Trophoblast cell (in vitro differentiated cells and primary cell): ENCODE results near the gene NHLRC4.

Experiments
- DNase-seq, 2 donors: peaks; one replicate each; pipeline ENCODE4 v3.0.0-alpha.2; 2016
- H2AFZ ChIP-seq: 2 replicates; pipeline ENCODE4 v1.6.1; 2013; ENCODE audit warnings: low read length, moderate library complexity, mild to moderate bottlenecking; ENCODE audit not compliant: insufficient read depth, poor library complexity
- H2AK5ac ChIP-seq: 2 replicates; pipeline ENCODE4 v1.6.1; 2013; ENCODE audit warnings: mild to moderate bottlenecking, low read length
- H2BK120ac ChIP-seq: 2 replicates; pipeline ENCODE4 v1.6.1; 2013; ENCODE audit warnings: low read length, mild to moderate bottlenecking, moderate library complexity; ENCODE audit not compliant: insufficient read depth, poor library complexity
- H2BK12ac ChIP-seq: 2 replicates; pipeline ENCODE4 v1.6.1; 2013; ENCODE audit warnings: mild to moderate bottlenecking, low read length, moderate library complexity
- H2BK5ac ChIP-seq: 2 replicates; pipeline ENCODE4 v1.6.1; 2013; ENCODE audit warnings: low read length, low read depth, moderate library complexity, mild to moderate bottlenecking; ENCODE audit not compliant: poor library complexity
- H3K14ac ChIP-seq: 2 replicates; pipeline ENCODE4 v1.6.1; 2013; ENCODE audit warnings: mild to moderate bottlenecking, low read length
- H3K18ac ChIP-seq: 2 replicates; pipeline ENCODE4 v1.6.1; 2013; ENCODE audit warnings: mild to moderate bottlenecking, low read length
- H3K23ac ChIP-seq: 2 replicates; pipeline ENCODE4 v1.6.1; 2013; ENCODE audit warnings: low read length
- H3K27ac ChIP-seq: 2 replicates; pipeline ENCODE4 v1.5.1; 2013; ENCODE audit warnings: low read depth, mild to moderate bottlenecking, inconsistent platforms, low read length, moderate library complexity
- H3K27me3 ChIP-seq: 2 replicates; pipeline ENCODE4 v1.6.1; 2013; ENCODE audit warnings: inconsistent platforms, mild to moderate bottlenecking, low read length, moderate library complexity; ENCODE audit not compliant: insufficient read depth
- H3K36me3 ChIP-seq, 2 experiments: 1 replicate in 1 of 2; 2 replicates in 1 of 2; pipeline ENCODE4 v1.6.1; 2013; ENCODE audit warnings: low read length in 2 of 2, mild to moderate bottlenecking in 2 of 2, moderate library complexity in 1 of 2; ENCODE audit not compliant: insufficient read depth in 2 of 2, control insufficient read depth in 1 of 2
- H3K4ac ChIP-seq: 2 replicates; pipeline ENCODE4 v1.6.1; 2013; ENCODE audit warnings: low read depth, mild to moderate bottlenecking, low read length, moderate library complexity
- H3K4me1 ChIP-seq, 2 experiments: 1 replicate in 1 of 2; 2 replicates in 1 of 2; pipeline ENCODE4 v1.6.1; 2013; ENCODE audit warnings: low read length in 2 of 2, mild to moderate bottlenecking in 2 of 2, moderate library complexity in 1 of 2; ENCODE audit not compliant: insufficient read depth in 2 of 2, control insufficient read depth in 1 of 2
- H3K4me2 ChIP-seq: 2 replicates; pipeline ENCODE4 v1.6.1; 2013; ENCODE audit warnings: inconsistent platforms, mild to moderate bottlenecking, low read length, moderate library complexity
- H3K4me3 ChIP-seq: 2 replicates; pipeline ENCODE4 v1.5.1; 2013; ENCODE audit warnings: mild to moderate bottlenecking, low read depth, low read length, inconsistent platforms
- H3K79me1 ChIP-seq: one replicate; pipeline ENCODE4 v1.6.1; 2013; ENCODE audit warnings: low read length
- H3K79me2 ChIP-seq: 2 replicates; pipeline ENCODE4 v1.6.1; 2013; ENCODE audit warnings: low read length, mild to moderate bottlenecking; ENCODE audit not compliant: control insufficient read depth, insufficient read depth, poor library complexity
- H3K9ac ChIP-seq: 2 replicates; pipeline ENCODE4 v1.6.1; 2013; ENCODE audit warnings: mild to moderate bottlenecking, low read length
- H3K9me3 ChIP-seq: 2 replicates; pipeline ENCODE4 v1.6.1; 2013; ENCODE audit warnings: low read depth, mild to moderate bottlenecking, control low read depth, inconsistent platforms, low read length; ENCODE audit not compliant: insufficient read depth
- H4K12ac ChIP-seq: 2 replicates; pipeline ENCODE4 v1.6.1; 2013; ENCODE audit warnings: low read depth, mild to moderate bottlenecking, low read length, moderate library complexity
- H4K8ac ChIP-seq: 2 replicates; pipeline ENCODE4 v1.6.1; 2013; ENCODE audit warnings: low read depth, mild to moderate bottlenecking, low read length, moderate library complexity
- H4K91ac ChIP-seq: one replicate; pipeline ENCODE4 v1.6.1; 2013; ENCODE audit warnings: low read depth, mild to moderate bottlenecking, low read length, moderate library complexity
- WGBS: extraction: QIAGEN DNeasy Blood & Tissue Kit; methylation state at CpG from one replicate; pipeline ENCODE4 v1.1.7; 2013; ENCODE audit warnings: missing lambda C conversion rate; ENCODE audit not compliant: insufficient read length, insufficient coverage; ENCODE audit errors: extremely low coverage; 5-methylcytosine and 5-hydroxymethylcytosine counted together

Gene NHLRC4

GRCh38 chr16:574021-574760 is 7.4 kb downstream of the NHLRC4 start:
- H3K9me3 ChIP-seq, result peaks cover 14% of the 10 kb centered on the region
- DNase-seq, result no peak
- peaks cover 31 to 32% of the 10 kb centered on the region in 2 experiments for H3K36me3 ChIP-seq
- no peak overlapping the region for H3K4me2 ChIP-seq
- H4K8ac ChIP-seq, result no peak overlapping the region
- H3K4me3 ChIP-seq, result no peak overlapping the region
- H2BK5ac ChIP-seq, result no peak overlapping the region
- WGBS, result no CpG with 5 or more reads among the region's 46 CpGs
- peaks cover 5 to 9% of the 10 kb centered on the region in 2 experiments for H3K4me1 ChIP-seq
- H3K18ac ChIP-seq, result no peak overlapping the region
- H4K12ac ChIP-seq, result no peak overlapping the region
- no peak overlapping the region for H3K27ac ChIP-seq
- no peaks in the 10 kb centered on the region for H3K27me3 ChIP-seq
- no peak overlapping the region for H2AK5ac ChIP-seq
- H3K14ac ChIP-seq, result no peak overlapping the region
- no peak overlapping the region for H2AFZ ChIP-seq
- H3K79me2 ChIP-seq, result peaks cover 3% of the 10 kb centered on the region
- H3K9ac ChIP-seq, result no peak overlapping the region
- no peak overlapping the region for H2BK120ac ChIP-seq
- H3K4ac ChIP-seq, result no peak overlapping the region
- no peak overlapping the region for H4K91ac ChIP-seq
- no peak overlapping the region for H2BK12ac ChIP-seq
- no peak overlapping the region for H3K23ac ChIP-seq
- peaks cover 7% of the 10 kb centered on the region for H3K79me1 ChIP-seq

GRCh38 chr16:575354-576196 is 8.8 kb downstream of the NHLRC4 start:
- H3K79me2 ChIP-seq, result peaks cover 2% of the 10 kb centered on the region
- peaks cover 16% of the 10 kb centered on the region for H3K9me3 ChIP-seq
- no peak overlapping the region for H2AK5ac ChIP-seq
- H2BK120ac ChIP-seq, result no peak overlapping the region
- no CpG with 5 or more reads among the region's 36 CpGs for WGBS
- H2BK5ac ChIP-seq, result no peak overlapping the region
- H3K27me3 ChIP-seq, result no peaks in the 10 kb centered on the region
- no peak overlapping the region for H3K27ac ChIP-seq
- H3K23ac ChIP-seq, result no peak overlapping the region
- H3K14ac ChIP-seq, result no peak overlapping the region
- H3K4ac ChIP-seq, result no peak overlapping the region
- no peak overlapping the region for H3K4me3 ChIP-seq
- DNase-seq, result no peak
- no peak overlapping the region for H2BK12ac ChIP-seq
- H4K8ac ChIP-seq, result no peak overlapping the region
- H4K12ac ChIP-seq, result no peak overlapping the region
- H3K4me2 ChIP-seq, result no peak overlapping the region
- no peak overlapping the region for H3K9ac ChIP-seq
- H3K79me1 ChIP-seq, result no peaks in the 10 kb centered on the region
- no peak overlapping the region for H2AFZ ChIP-seq
- H3K4me1 ChIP-seq, result peaks cover 3 to 6% of the 10 kb centered on the region in 2 experiments
- H3K36me3 ChIP-seq, result peaks cover 31 to 38% of the 10 kb centered on the region in 2 experiments
- H4K91ac ChIP-seq, result no peak overlapping the region
- no peak overlapping the region for H3K18ac ChIP-seq

- no peak overlapping the region for H3K4me3 ChIP-seq
- no peak overlapping the region for H3K4ac ChIP-seq
- H3K4me1 ChIP-seq, result no peaks in the 10 kb centered on the region
- no peaks in the 10 kb centered on the region for H3K27me3 ChIP-seq
- no peak overlapping the region for H3K14ac ChIP-seq
- H2AK5ac ChIP-seq, result no peak overlapping the region
- WGBS, result no CpG with 5 or more reads among the region's 21 CpGs
- H4K91ac ChIP-seq, result no peak overlapping the region
- H3K18ac ChIP-seq, result no peak overlapping the region
- peaks cover 12% of the 10 kb centered on the region for H3K9me3 ChIP-seq
- H2AFZ ChIP-seq, result no peak overlapping the region
- H2BK120ac ChIP-seq, result no peak overlapping the region
- no peaks in the 10 kb centered on the region for H3K79me2 ChIP-seq
- no peak overlapping the region for H4K8ac ChIP-seq
- no peak overlapping the region for H3K9ac ChIP-seq
- H2BK5ac ChIP-seq, result no peak overlapping the region
- H2BK12ac ChIP-seq, result no peak overlapping the region
- H3K79me1 ChIP-seq, result no peaks in the 10 kb centered on the region
- no peak overlapping the region for H3K4me2 ChIP-seq
- peaks cover 38 to 43% of the 10 kb centered on the region in 2 experiments for H3K36me3 ChIP-seq
- no peak overlapping the region for H3K27ac ChIP-seq
- DNase-seq, result no peak
- H4K12ac ChIP-seq, result no peak overlapping the region
- no peak overlapping the region for H3K23ac ChIP-seq
Measured at GRCh38 chr16:576197-576822, 9.5 kb downstream of the NHLRC4 start.

- Histone ChIP-seq H3K14ac (no peak overlapping the region), H3K4ac (no peak overlapping the region), H2BK5ac (no peak overlapping the region), H3K23ac (no peak overlapping the region), H4K91ac (no peak overlapping the region), H2BK120ac (no peak overlapping the region), H2AFZ (no peak overlapping the region), H3K27ac (no peak overlapping the region), H4K8ac (no peak overlapping the region), H3K79me1 (no peaks in the 10 kb centered on the region), H3K9ac (no peak overlapping the region), H2AK5ac (no peak overlapping the region), H3K36me3 (peaks cover 38 to 43% of the 10 kb centered on the region in 2 experiments), H3K4me2 (no peak overlapping the region), H3K79me2 (no peaks in the 10 kb centered on the region), H2BK12ac (no peak overlapping the region), H3K9me3 (peaks cover 12% of the 10 kb centered on the region), H3K4me3 (no peak overlapping the region), H3K18ac (no peak overlapping the region), H4K12ac (no peak overlapping the region), H3K27me3 (no peaks in the 10 kb centered on the region), H3K4me1 (no peaks in the 10 kb centered on the region)
- no CpG with 5 or more reads among the region's 8 CpGs for WGBS
- DNase-seq, result no peak
Measured at GRCh38 chr16:576823-577201, 10.0 kb downstream of the NHLRC4 start.
